GM12878 (cell line): ENCODE results near the gene TMEM175. TPM values are rescaled to one million over a fixed set of nuclear protein-coding genes. Genes with fewer than 3 reads are reported as not detected.

Experiments used
- ATAC-seq: fragments of 200-7000 bp; cut with Tn5 transposase; 3 replicates; pipeline ENCODE4 v1.9.1; 2020; ENCODE audit warnings: mild to moderate bottlenecking, moderate library complexity
- BruUV-seq: library from RNA; stranded (reverse); fragments of 400-500 nt; replicated peaks from 2 replicates; lab custom pipeline; 2021; lab: Mats Ljungman, UMichigan
- CTCF ChIA-PET: fragments of 300-600 bp; sonication (Branson Sonifier 250); formaldehyde crosslinking; extraction: SDS; loops from one replicate; lab custom pipeline; 2021; ENCODE audit warnings: inconsistent platforms; lab: Yijun Ruan, JAX
- POLR2A ChIA-PET: fragments of 350-600 bp; formaldehyde crosslinking; extraction: SDS; loops from one replicate; lab custom pipeline; 2021; ENCODE audit warnings: inconsistent platforms; lab: Charles Lee
- RAD21 ChIA-PET: fragments of 300-600 bp; sonication (Branson Sonifier 250); formaldehyde crosslinking; loops from one replicate; lab custom pipeline; 2023; ENCODE audit warnings: antibody characterized with exemption; ENCODE audit not compliant: unreplicated experiment; lab: Charles Lee
- SMC1A ChIA-PET: fragments of 300-600 bp; sonication (Branson Sonifier 250); formaldehyde crosslinking; loops from one replicate; lab custom pipeline; 2023; ENCODE audit not compliant: unreplicated experiment, uncharacterized antibody; lab: Charles Lee
- DNase-seq: peaks from one replicate; pipeline ENCODE4 v3.0.0-alpha.2; 2011; ENCODE audit warnings: low read depth, low spot score
- FAIRE-seq: peaks from 3 replicates; lab custom pipeline; 2011; peaks lifted over from hg19 to GRCh38; lab: Jason Lieb, UNC
- H2AFZ ChIP-seq: 2 replicates; pipeline ENCODE4 v1.6.0; 2011; ENCODE audit warnings: low read depth, low read length, control low read depth; ENCODE audit not compliant: control insufficient read depth
- H3K27ac ChIP-seq: 2 replicates; pipeline ENCODE4 v1.5.1; 2011; ENCODE audit warnings: control low read depth; ENCODE audit not compliant: control insufficient read depth, insufficient read depth
- H3K27me3 ChIP-seq, 2 experiments: replicated peaks in 1 of 2; 2 replicates each; pipeline versions ENCODE4 v1.6.0 to v1.6.1; 2011; ENCODE audit warnings: low read length in 1 of 2; ENCODE audit not compliant: control insufficient read depth in 2 of 2, insufficient read depth in 2 of 2
- H3K36me3 ChIP-seq, 2 experiments: 2 replicates each; pipeline ENCODE4 v1.5.1; 2011; ENCODE audit warnings: low read length in 1 of 2; ENCODE audit not compliant: control insufficient read depth in 2 of 2, insufficient read depth in 2 of 2
- H3K4me1 ChIP-seq: 2 replicates; pipeline ENCODE4 v1.6.1; 2011; ENCODE audit warnings: mild to moderate bottlenecking, low read length, moderate library complexity, mixed read lengths; ENCODE audit not compliant: control insufficient read depth, insufficient read depth
- H3K4me2 ChIP-seq: 2 replicates; pipeline ENCODE4 v1.6.0; 2011; ENCODE audit warnings: control low read depth; ENCODE audit not compliant: control insufficient read depth, insufficient read depth
- H3K4me3 ChIP-seq: fragments of 200-600 bp; sonication (generic); 2 replicates; pipeline ENCODE4 v1.5.1; 2016
- H3K79me2 ChIP-seq: 2 replicates; pipeline ENCODE4 v1.6.0; 2011; ENCODE audit warnings: low read length; ENCODE audit not compliant: control insufficient read depth, insufficient read depth
- H3K9ac ChIP-seq: 2 replicates; pipeline ENCODE4 v1.8.0; 2011; ENCODE audit warnings: low read length, control low read depth, mixed read lengths; ENCODE audit not compliant: control insufficient read depth, insufficient read depth
- H3K9me3 ChIP-seq: replicated peaks from 3 replicates; pipeline ENCODE4 v1.5.1; 2011; ENCODE audit warnings: mild to moderate bottlenecking, low read length; ENCODE audit not compliant: control insufficient read depth, insufficient read depth
- H4K20me1 ChIP-seq: 2 replicates; pipeline ENCODE4 v1.6.0; 2011; ENCODE audit not compliant: control insufficient read depth, insufficient read depth
- ATF3 ChIP-seq: IDR thresholded peaks from 2 replicates; pipeline ENCODE4 v1.6.1; 2011; ENCODE audit warnings: low read depth, mild to moderate bottlenecking, low read length, moderate library complexity, borderline replicate concordance; ENCODE audit errors: extremely low read depth
- ATF7 ChIP-seq: fragments of 450-650 bp; IDR thresholded peaks from 2 replicates; pipeline ENCODE4 v1.6.1; 2016; ENCODE audit warnings: low read depth, mild to moderate bottlenecking
- CHD1 ChIP-seq: IDR thresholded peaks from 2 replicates; pipeline ENCODE4 v1.6.1; 2012; ENCODE audit warnings: low read depth, low read length, improper control_type of control experiment
- DPF2 ChIP-seq: fragments of 450-650 bp; IDR thresholded peaks from 2 replicates; pipeline ENCODE4 v1.6.1; 2017; ENCODE audit warnings: mild to moderate bottlenecking
- EZH2 ChIP-seq: IDR thresholded peaks from 2 replicates; pipeline ENCODE4 v1.6.1; 2012; ENCODE audit warnings: low read depth, mild to moderate bottlenecking, control low read depth, inconsistent platforms, low read length, borderline replicate concordance; ENCODE audit not compliant: control insufficient read depth
- IKZF2 ChIP-seq, 2 experiments: fragments of 450-650 bp; IDR thresholded peaks; 2 replicates each; pipeline ENCODE4 v1.6.1; 2017; ENCODE audit warnings: mild to moderate bottlenecking in 2 of 2, moderate library complexity in 2 of 2
- MEF2A ChIP-seq: IDR thresholded peaks from 2 replicates; pipeline ENCODE4 v1.6.1; 2011; ENCODE audit warnings: low read depth, mild to moderate bottlenecking, low read length, moderate library complexity; ENCODE audit not compliant: insufficient read depth
- RB1 ChIP-seq: fragments of 450-650 bp; formaldehyde crosslinking; IDR thresholded peaks from 2 replicates; pipeline ENCODE4 v1.6.1; 2017; ENCODE audit warnings: mild to moderate bottlenecking, borderline replicate concordance
- SMARCA5 ChIP-seq: fragments of 450-650 bp; IDR thresholded peaks from 2 replicates; pipeline ENCODE4 v1.6.1; 2017; ENCODE audit warnings: mild to moderate bottlenecking
- SREBF1 ChIP-seq: IDR thresholded peaks from 2 replicates; pipeline ENCODE4 v1.6.1; 2012; ENCODE audit warnings: mild to moderate bottlenecking, low read length
- ZNF207 ChIP-seq: fragments of 450-650 bp; IDR thresholded peaks from 2 replicates; pipeline ENCODE4 v1.6.1; 2014; ENCODE audit warnings: antibody characterized with exemption, mild to moderate bottlenecking, borderline replicate concordance
- ZNF622 ChIP-seq: fragments of 450-650 bp; IDR thresholded peaks from 2 replicates; pipeline ENCODE4 v1.6.1; 2017; ENCODE audit warnings: mild to moderate bottlenecking, inconsistent platforms
- WGBS: methylation state at CpG from one replicate; pipeline ENCODE4 v1.1.6; 2016; ENCODE audit warnings: low lambda C conversion rate; ENCODE audit not compliant: insufficient replicate concordance, insufficient coverage; ENCODE audit errors: missing lambda C conversion rate; 5-methylcytosine and 5-hydroxymethylcytosine counted together
- in situ Hi-C: fragments of 300-500 bp; cut with MboI; formaldehyde crosslinking; loops from 9 replicates; pipeline ENCODE4 v1.14.3; 2018; ENCODE audit warnings: mixed read lengths
- intact Hi-C: fragments of 100-400 bp; cut with micrococcal nuclease; formaldehyde crosslinking; loops from one replicate; pipeline ENCODE4 v1.14.2; 2022; ENCODE audit not compliant: unreplicated experiment
- polyA plus RNA-seq, 11 experiments: library from polyadenylated mRNA; depleted of rRNA in 4 of 11; unstranded in 6 of 11; stranded (reverse) in 5 of 11; fragments of >200 nt; fragmentation: Nextera tagmentation in 4 of 11; fragmentation: Illumina TruSeq in 1 of 11; extraction: Ambion mirVana in 4 of 11; extraction: Trizol in 1 of 11; gene quantifications; 1 replicate in 1 of 11; 2 replicates in 10 of 11; pipeline versions ENCODE4 v1.2.1 to v1.2.3, GENCODE V29; 2011 to 2016; ENCODE audit warnings: inconsistent platforms in 2 of 11, missing spikeins in 2 of 11, low read depth in 1 of 11
- total RNA-seq, 4 experiments: library from RNA; depleted of rRNA in 3 of 4; stranded (reverse); fragments of >200 nt in 3 of 4; fragmentation: Illumina TruSeq in 1 of 4; extraction: Trizol in 1 of 4; gene quantifications; 2 replicates each; pipeline versions ENCODE4 v1.2.1 to v1.2.3, GENCODE V29; 2013 to 2021
- TF ChIP-seq, protein P1 (sequence below): fragments of 450-650 bp; IDR thresholded peaks from 2 replicates; pipeline ENCODE4 v1.6.1; 2017; ENCODE audit warnings: mild to moderate bottlenecking, low read depth, inconsistent platforms; ENCODE audit not compliant: poor library complexity, severe bottlenecking
- TF ChIP-seq, protein P2 (sequence below): IDR thresholded peaks from 2 replicates; pipeline ENCODE4 v1.6.1; 2011; ENCODE audit warnings: mild to moderate bottlenecking, low read depth, low read length, moderate library complexity; ENCODE audit not compliant: insufficient replicate concordance

TMEM175 gene
- total and polyA plus RNA-seq, 10 of the 15 experiments (the other 5 are each of a cell fraction or from before 2014, with no cell fraction given) = 0.11 to 39.5 (median 22.3) TPM

DNA sequence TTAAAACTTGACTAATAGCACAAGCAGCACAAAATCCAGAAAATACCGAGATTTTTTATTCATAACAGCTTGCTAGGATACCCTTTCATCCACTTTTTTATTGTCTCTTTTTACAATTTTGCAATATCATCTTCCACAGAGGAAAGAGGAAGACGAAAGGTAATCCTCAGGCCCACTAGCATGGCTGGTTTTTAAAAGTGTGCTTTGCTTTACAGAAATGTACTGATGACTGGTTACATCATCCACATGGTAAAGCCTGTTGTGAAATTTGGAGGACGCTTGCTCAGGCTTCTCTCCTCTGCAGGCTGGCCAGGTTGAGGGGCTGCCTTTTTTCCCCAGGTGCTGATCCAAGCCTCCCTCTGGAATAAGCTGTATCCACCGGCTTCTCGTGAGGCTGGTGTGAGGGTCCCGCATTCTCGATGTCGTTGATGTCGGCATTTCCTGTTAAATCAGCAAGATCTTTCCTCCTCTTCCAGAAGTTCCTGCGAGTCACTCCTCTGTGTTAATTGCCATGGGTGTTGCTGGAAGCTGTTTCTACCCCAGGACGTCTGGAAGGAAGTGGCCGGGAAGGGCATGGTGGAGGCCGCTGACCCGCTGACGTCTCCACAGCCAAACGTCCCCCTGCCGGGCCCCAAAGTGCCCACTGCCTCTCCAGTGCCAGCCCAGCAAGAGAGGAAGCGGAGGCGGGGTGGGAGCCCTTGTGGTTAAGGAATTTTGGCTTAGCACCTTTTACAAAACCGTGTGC, 46.9 kb downstream of the TMEM175 start:
- Histone ChIP-seq H3K4me3 (no peak overlapping the region), H3K27me3 (no peaks in the 10 kb centered on the region), H3K4me1 (no peaks in the 10 kb centered on the region), H3K9me3 (no peaks in the 10 kb centered on the region; the same call in 2 of the 3 replicates), H3K4me2 (no peak overlapping the region), H3K9ac (no peak overlapping the region), H2AFZ (no peak overlapping the region), H4K20me1 (no peaks in the 10 kb centered on the region), H3K79me2 (no peaks in the 10 kb centered on the region), H3K27ac (no peak overlapping the region), H3K36me3 (no peaks in the 10 kb centered on the region)
- BruUV-seq = no TSS peak
- FAIRE-seq (no peak), ATAC-seq (no peak), DNase-seq (no peak)
- ChIA-PET SMC1A (no interaction called here), POLR2A (no interaction called here), RAD21 (no interaction called here), CTCF (no interaction called here)
- 36% methylated on average over 20 of the region's 20 CpGs for WGBS
- intact Hi-C loops = no loop called here
- in situ Hi-C loops = no loop called here
- TF ChIP-seq DPF2 (no peak), ZNF622 (no peak), SREBF1 (no peak), EZH2 (no peak), ATF7 (no peak), IKZF2 (IDR thresholded peaks at IDR 0.05) (no peak), RB1 (no peak), SMARCA5 (no peak), CHD1 (no peak), MEF2A (no peak), ATF3 (no peak), ZNF207 (no peak)
- TF ChIP-seq, protein P1, sequence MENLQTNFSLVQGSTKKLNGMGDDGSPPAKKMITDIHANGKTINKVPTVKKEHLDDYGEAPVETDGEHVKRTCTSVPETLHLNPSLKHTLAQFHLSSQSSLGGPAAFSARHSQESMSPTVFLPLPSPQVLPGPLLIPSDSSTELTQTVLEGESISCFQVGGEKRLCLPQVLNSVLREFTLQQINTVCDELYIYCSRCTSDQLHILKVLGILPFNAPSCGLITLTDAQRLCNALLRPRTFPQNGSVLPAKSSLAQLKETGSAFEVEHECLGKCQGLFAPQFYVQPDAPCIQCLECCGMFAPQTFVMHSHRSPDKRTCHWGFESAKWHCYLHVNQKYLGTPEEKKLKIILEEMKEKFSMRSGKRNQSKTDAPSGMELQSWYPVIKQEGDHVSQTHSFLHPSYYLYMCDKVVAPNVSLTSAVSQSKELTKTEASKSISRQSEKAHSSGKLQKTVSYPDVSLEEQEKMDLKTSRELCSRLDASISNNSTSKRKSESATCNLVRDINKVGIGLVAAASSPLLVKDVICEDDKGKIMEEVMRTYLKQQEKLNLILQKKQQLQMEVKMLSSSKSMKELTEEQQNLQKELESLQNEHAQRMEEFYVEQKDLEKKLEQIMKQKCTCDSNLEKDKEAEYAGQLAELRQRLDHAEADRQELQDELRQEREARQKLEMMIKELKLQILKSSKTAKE = no peak
- TF ChIP-seq, protein P2, sequence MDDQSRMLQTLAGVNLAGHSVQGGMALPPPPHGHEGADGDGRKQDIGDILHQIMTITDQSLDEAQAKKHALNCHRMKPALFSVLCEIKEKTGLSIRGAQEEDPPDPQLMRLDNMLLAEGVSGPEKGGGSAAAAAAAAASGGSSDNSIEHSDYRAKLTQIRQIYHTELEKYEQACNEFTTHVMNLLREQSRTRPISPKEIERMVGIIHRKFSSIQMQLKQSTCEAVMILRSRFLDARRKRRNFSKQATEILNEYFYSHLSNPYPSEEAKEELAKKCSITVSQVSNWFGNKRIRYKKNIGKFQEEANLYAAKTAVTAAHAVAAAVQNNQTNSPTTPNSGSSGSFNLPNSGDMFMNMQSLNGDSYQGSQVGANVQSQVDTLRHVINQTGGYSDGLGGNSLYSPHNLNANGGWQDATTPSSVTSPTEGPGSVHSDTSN = no peak
